Sigmoid colon (tissue), 4 donors: Measurements from ENCODE around the gene CDK3.

Experiments used
- EP300 ChIP-seq, 4 donors: sonication (generic); formaldehyde crosslinking; IDR thresholded peaks; one replicate each; pipeline ENCODE4 v1.6.1; 2017; ENCODE audit warnings: antibody characterized with exemption in 4 of 4
- POLR2AphosphoS5 ChIP-seq, 4 donors: sonication (generic); formaldehyde crosslinking; IDR thresholded peaks; one replicate each; pipeline ENCODE4 v1.6.1; 2017; ENCODE audit warnings: antibody characterized with exemption in 4 of 4
- TF ChIP-seq, protein P1 (sequence below), 4 experiments: fragments of 450-650 bp in 3 of 4; fragments of 200-600 bp in 1 of 4; IDR thresholded peaks; one replicate each; pipeline ENCODE4 v1.5.1; 2016 to 2019; ENCODE audit warnings: antibody characterized with exemption in 4 of 4, mild to moderate bottlenecking in 3 of 4, moderate library complexity in 2 of 4

- TF ChIP-seq, protein P1, sequence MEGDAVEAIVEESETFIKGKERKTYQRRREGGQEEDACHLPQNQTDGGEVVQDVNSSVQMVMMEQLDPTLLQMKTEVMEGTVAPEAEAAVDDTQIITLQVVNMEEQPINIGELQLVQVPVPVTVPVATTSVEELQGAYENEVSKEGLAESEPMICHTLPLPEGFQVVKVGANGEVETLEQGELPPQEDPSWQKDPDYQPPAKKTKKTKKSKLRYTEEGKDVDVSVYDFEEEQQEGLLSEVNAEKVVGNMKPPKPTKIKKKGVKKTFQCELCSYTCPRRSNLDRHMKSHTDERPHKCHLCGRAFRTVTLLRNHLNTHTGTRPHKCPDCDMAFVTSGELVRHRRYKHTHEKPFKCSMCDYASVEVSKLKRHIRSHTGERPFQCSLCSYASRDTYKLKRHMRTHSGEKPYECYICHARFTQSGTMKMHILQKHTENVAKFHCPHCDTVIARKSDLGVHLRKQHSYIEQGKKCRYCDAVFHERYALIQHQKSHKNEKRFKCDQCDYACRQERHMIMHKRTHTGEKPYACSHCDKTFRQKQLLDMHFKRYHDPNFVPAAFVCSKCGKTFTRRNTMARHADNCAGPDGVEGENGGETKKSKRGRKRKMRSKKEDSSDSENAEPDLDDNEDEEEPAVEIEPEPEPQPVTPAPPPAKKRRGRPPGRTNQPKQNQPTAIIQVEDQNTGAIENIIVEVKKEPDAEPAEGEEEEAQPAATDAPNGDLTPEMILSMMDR (IDR thresholded peaks at IDR 0.05), result no peak
- TF ChIP-seq EP300 (IDR thresholded peaks at IDR 0.05) (no peak), POLR2AphosphoS5 (IDR thresholded peaks at IDR 0.05) (no peak)
These were observed 50.1 kb downstream of the CDK3 start for GRCh38 chr17:76050538-76051467.
